ENCODE data around the gene TMEM17.

TMEM17 gene

DNA sequence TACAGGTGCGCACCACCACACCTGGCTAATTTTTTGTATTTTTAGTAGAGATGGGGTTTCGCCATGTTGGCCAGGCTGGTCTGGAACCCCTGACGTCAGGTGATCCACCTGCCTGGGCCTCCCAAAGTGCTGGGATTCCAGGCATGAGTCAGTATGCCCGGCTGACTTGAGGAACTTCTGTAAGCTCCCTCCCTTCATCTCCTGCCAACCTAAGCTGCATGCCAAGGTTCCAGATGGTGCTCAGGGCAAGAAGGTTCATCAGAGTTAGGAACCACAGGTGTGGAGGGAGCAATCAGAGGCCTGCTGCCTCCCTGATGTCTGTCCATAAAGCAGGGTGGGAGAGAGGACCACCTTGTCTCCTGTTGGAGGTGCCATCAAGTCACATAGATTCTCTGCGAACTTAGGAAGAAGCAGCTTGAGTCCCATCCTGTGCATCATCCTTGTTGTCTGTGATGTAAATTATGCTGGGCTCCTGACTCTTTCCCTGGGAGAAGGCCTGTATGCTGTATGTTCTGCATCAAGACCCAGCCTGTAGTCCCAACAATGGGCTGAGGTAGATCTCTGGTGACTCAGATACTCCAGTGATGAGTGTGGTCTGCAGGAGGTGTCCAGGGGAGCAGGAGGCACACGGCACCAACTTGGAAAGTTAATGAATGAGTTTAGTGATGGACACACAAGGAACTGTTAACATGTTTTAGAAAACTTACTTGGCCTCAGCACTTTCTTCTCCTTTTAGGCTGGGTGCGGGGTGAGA is 53.1 kb downstream of the TMEM17 start:
- no peak for DNase-seq

DNA sequence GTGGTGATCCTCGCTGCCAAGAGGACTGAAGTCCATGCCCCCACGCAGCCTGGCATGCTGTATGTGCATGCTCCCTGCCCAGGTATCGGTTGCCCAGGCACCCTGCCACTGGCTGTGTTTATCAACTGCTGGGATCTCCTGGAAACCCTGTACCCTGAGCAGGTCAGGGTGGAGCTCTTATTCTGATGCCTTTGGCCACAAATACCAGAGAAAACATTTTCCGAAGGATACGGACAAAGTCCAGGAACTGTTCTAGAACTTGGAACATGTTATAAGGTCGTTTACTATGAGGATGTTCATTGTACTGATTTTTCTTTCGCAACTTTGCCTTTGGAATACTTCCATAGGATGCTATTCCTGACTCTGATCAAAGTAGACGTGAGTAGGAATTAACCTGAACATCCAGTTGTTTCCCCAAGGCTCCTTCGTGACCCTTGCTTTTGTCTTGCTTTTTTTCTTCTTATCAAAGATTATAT is 55.2 kb downstream of the TMEM17 start:
- no peak for DNase-seq
